OCI-LY1 (cell line): ENCODE results near the gene SMIM9.

ENCODE experiments used
- CTCF ChIP-seq: fragments of 200-600 bp; sonication (generic), shearing (Covaris generic); IDR thresholded peaks from 2 replicates; pipeline ENCODE4 v1.5.1; 2017; ENCODE audit warnings: mild to moderate bottlenecking, antibody characterized with exemption, low read length, moderate library complexity, mixed read lengths
- EZH2 ChIP-seq: fragments of 200-600 bp; sonication (generic), shearing (Covaris generic); IDR thresholded peaks from 2 replicates; pipeline ENCODE4 v1.8.0; 2017; ENCODE audit warnings: borderline replicate concordance, mixed run types, mild to moderate bottlenecking, antibody characterized with exemption, low read length, moderate library complexity, mixed read lengths

- TF ChIP-seq CTCF (no peak), EZH2 (no peak)
Observed at GRCh38 chrX:154815274-154815818, 19.1 kb downstream of the SMIM9 start.
